Vagina (tissue), 2 donors: ENCODE measurements around the gene OBSCN.

Experiments
- CTCF ChIP-seq, 3 experiments: fragments of 450-650 bp in 2 of 3; fragments of 200-600 bp in 1 of 3; sonication (generic) in 1 of 3; IDR thresholded peaks; one replicate each; pipeline ENCODE4 v1.5.1; 2017 to 2019; ENCODE audit warnings: antibody characterized with exemption in 3 of 3, mild to moderate bottlenecking in 2 of 3, moderate library complexity in 2 of 3
- POLR2A ChIP-seq, 2 donors: fragments of 450-650 bp; IDR thresholded peaks; one replicate each; pipeline ENCODE4 v1.6.1; 2017; ENCODE audit warnings: antibody characterized with exemption in 2 of 2, mild to moderate bottlenecking in 2 of 2, moderate library complexity in 2 of 2

DNA sequence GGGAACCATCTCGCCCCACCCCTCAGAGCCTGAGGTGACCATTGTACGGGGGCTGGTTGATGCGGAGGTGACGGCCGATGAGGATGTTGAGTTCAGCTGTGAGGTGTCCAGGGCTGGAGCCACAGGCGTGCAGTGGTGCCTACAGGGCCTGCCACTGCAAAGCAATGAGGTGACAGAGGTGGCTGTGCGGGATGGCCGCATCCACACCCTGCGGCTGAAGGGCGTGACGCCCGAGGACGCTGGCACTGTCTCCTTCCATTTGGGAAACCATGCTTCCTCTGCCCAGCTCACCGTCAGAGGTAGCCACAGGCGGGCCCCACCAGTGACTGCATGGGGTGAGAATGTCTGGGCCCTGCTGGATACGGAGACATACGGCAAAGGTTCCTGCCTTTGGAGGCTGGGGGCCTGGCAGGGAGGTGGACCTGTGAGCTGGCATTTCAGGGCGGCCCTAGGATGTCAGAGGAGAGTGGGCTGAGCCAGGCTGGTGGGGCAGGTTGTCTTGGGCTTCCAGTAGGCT, 100.3 kb downstream of the OBSCN start:
- no peak for TF ChIP-seq POLR2A (IDR thresholded peaks at IDR 0.05)
- no peak for TF ChIP-seq CTCF (IDR thresholded peaks at IDR 0.05)
